Measurements from ENCODE around the gene PODXL2.

Gene PODXL2

GRCh38 chr3:127710155-127710941 is 81.4 kb downstream of the PODXL2 start:
- no peak for DNase-seq (ENCODE audit: low read depth)

- DNase-seq (ENCODE audit: low read depth), result no peak
Measured at GRCh38 chr3:127711021-127711695, 82.2 kb downstream of the PODXL2 start.

GRCh38 chr3:127711896-127712295 is 82.9 kb downstream of the PODXL2 start:
- DNase-seq (ENCODE audit: low read depth), result no peak

- DNase-seq (ENCODE audit: low read depth), result no peak
Measured at GRCh38 chr3:127712461-127712860, 83.5 kb downstream of the PODXL2 start.

- DNase-seq (ENCODE audit: low read depth), result no peak
Measured at GRCh38 chr3:127712881-127713771, 84.1 kb downstream of the PODXL2 start.

GRCh38 chr3:127714125-127714571 is 85.2 kb downstream of the PODXL2 start:
- DNase-seq (ENCODE audit: low read depth), result no peak

GRCh38 chr3:127714866-127715265 is 85.9 kb downstream of the PODXL2 start:
- DNase-seq (ENCODE audit: low read depth), result no peak

- DNase-seq (ENCODE audit: low read depth), result no peak
Measured at GRCh38 chr3:127715532-127715931, 86.5 kb downstream of the PODXL2 start.

GRCh38 chr3:127716384-127716783 is 87.4 kb downstream of the PODXL2 start:
- DNase-seq (ENCODE audit: low read depth), result no peak

GRCh38 chr3:127717357-127718244 is 88.6 kb downstream of the PODXL2 start:
- no peak for DNase-seq (ENCODE audit: low read depth)

GRCh38 chr3:127718245-127718915 is 89.4 kb downstream of the PODXL2 start:
- no peak for DNase-seq (ENCODE audit: low read depth)

- no peak for DNase-seq (ENCODE audit: low read depth)
Measured at GRCh38 chr3:127718916-127719290, 89.9 kb downstream of the PODXL2 start.

- DNase-seq (ENCODE audit: low read depth), result no peak
Measured at GRCh38 chr3:127719369-127719768, 90.4 kb downstream of the PODXL2 start.

- no peak for DNase-seq (ENCODE audit: low read depth)
Measured at GRCh38 chr3:127720161-127720823, 91.3 kb downstream of the PODXL2 start.

- no peak for DNase-seq (ENCODE audit: low read depth)
Measured at GRCh38 chr3:127720985-127721935, 92.3 kb downstream of the PODXL2 start.

- DNase-seq (ENCODE audit: low read depth), result no peak
Measured at GRCh38 chr3:127722091-127722784, 93.3 kb downstream of the PODXL2 start.
